LHCN-M2 (cell line): Measurements from ENCODE around the gene PEAK3. TPM values are rescaled to one million over a fixed set of nuclear protein-coding genes. Genes with fewer than 3 reads are reported as not detected.

Experiments
- DNase-seq: peaks from one replicate; pipeline ENCODE4 v3.0.0-alpha.2; 2012; ENCODE audit warnings: low read depth
- total RNA-seq: library from RNA; depleted of rRNA; stranded (reverse); fragments of >200 nt; gene quantifications from 2 replicates; pipeline ENCODE4 v1.2.3, GENCODE V29; 2014

The PEAK3 gene
- total RNA-seq, 1 experiment from 2014 or later, result 0.63 TPM

- DNase-seq, result no peak
Observed at GRCh38 chr19:2239173-2239572, 42.8 kb downstream of the PEAK3 start.

GRCh38 chr19:2237869-2238153 lies 44.2 kb downstream of the PEAK3 start:
- no peak for DNase-seq

DNA sequence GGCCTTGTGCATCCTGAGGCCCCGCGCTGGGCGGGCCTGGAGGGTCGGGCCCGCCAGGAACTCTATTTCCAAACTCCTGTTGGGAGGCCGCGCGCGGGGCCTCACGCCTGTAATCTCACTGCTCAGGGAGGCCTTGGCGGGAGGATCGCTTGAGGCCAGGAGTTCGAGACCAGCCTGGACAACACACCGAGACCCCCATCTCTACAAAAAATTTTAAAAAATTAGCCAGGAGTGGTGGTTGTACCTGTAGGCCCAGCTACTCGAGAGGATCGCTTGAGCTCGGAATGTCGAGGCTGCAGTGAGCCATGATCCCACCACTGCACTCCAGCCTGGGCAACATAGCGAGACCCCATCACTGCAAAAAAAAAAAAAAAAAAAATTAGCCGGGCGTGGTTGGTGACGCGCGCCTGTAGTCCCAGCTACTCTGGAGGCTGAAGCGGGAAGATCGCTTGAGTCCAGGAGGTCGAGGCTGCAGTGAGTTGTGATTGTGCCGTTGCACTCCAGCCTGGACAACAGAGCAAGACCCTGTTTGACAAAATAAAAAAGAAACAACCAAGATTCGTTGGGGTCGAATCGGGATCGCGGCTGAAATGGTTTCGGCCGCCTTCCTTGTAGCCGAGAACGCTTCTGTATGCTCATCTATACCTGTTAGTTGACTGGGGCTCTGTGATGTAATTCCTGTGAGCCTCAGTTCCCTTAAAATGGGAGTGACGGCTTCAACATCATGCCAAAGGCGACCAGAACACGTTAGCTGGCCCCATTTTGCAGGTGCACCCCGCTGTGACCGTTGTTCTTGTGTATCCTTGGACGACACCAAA lies 44.7 kb downstream of the PEAK3 start:
- DNase-seq, result no peak

DNA sequence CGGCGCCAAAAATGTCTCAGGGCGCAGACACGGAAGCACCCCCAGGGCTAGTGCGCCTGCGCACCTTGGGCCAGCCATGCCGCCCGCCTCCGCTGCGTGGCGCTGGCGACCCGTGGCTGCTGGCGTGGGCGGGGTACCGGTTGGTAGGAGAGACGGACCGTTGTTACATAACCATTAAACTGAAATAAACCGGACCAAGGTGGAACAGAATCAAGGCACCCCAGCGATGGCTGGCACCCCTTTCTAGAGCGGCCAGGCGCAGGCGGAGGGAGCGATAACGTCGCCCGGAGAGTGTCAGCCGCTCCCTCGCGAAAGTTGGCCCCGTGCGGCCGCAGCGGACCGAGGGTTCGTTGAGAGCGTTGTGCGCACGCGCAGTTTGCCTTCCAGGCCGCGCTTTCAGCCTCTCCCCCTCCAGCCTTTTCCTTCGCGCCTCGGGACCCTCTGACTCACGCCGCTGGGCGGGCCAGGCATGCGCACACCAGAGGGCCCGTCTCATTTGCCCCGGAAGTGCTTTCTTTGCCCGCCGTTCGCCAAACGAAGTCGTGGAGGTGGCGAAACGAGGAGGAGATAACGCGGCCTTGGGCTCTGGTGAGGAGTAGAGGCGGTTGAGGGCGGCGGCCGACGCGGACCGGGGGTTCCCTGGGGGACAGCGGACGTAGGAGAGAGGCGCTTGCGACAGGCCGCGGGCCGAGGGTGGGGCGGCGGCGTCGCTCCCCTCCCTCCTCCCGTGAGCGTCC lies 45.5 kb downstream of the PEAK3 start, which contains the start of the genes PLEKHJ1 and SF3A2:
PLEKHJ1 (minus strand) TSS at position 16 of the 737 bp plus-strand sequence. CDS start 81 bp downstream, outside the sequence.
SF3A2 (plus strand) TSS at position 511 of the 737 bp plus-strand sequence. CDS start 6,595 bp downstream, outside the sequence.
- peak; percentile 96 for DNase-seq

DNA sequence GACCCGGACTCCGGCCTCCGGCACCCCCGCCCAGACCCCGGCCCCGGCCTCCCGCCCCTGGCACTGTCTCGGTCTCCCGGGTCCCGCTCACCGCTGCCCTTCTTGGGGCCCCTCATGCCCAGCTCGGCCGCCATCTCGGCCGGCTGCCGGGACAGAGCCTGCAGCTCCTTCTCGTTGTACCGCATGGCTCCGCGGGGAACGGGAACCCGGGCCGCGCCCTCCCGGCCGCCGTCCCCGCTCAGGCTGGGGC lies 46.0 kb downstream of the PEAK3 start:
- no peak for DNase-seq

- no peak for DNase-seq
Observed at GRCh38 chr19:2235381-2236063, 46.5 kb downstream of the PEAK3 start.

DNA sequence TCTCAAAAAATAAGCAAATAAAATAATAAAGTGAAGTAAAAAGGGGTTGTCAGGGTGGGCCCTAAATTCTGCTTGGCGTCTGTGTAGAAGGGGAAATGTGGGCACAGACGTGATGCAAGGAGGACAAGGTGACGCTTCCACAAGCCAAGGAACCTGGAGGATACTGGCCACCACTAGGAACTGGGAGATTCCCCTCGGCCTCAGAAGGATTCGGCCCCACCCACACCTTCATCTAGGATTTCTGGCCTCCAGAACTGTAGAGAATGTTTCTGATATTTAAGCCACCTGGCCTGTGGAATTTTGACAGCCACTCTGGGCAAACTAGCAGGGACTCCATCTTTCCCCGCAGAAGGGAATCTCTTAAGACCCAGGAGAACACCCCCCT lies 47.0 kb downstream of the PEAK3 start:
- DNase-seq, result no peak

DNA sequence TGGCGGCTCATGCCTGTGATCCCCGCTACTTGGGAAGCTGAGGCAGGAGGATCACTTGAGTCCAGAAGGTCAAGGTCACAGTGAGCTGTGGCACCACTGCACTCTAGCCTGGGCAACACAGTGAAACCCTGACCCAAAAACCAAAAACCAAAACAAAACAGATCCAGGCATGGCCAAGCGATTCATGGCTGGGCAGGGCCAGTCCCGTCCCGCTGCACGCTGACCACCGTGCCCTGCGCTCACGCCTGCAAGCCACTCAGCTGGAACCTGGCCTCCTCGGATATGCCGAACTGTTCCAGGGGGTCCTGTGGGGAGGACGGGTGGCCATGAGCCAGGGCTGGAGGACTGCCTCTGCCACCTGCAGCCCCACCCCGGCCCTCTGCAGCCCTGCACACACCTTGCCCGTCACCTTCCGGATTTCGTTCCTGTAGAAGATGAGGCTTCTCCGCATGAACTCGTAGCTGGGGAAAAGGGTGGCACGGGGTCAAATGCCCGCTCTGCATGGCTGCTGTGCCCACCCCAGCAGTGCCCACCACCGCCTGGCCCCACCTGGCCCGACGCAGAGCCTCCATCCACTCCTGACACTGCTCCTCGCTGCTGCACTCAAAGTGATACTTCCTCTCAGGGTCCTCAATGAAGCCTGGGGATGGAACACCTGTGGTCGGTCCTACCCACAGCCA lies 48.2 kb downstream of the PEAK3 start:
- DNase-seq, result no peak

- DNase-seq, result no peak
Observed at GRCh38 chr19:2232286-2233151, 49.5 kb downstream of the PEAK3 start.

- no peak for DNase-seq
Observed at GRCh38 chr19:2231621-2232221, 50.3 kb downstream of the PEAK3 start.

GRCh38 chr19:2230807-2231533 lies 51.0 kb downstream of the PEAK3 start:
- no peak for DNase-seq

GRCh38 chr19:2230033-2230531 lies 51.9 kb downstream of the PEAK3 start:
- DNase-seq, result no peak

GRCh38 chr19:2229103-2230032 lies 52.6 kb downstream of the PEAK3 start:
- no peak for DNase-seq

DNA sequence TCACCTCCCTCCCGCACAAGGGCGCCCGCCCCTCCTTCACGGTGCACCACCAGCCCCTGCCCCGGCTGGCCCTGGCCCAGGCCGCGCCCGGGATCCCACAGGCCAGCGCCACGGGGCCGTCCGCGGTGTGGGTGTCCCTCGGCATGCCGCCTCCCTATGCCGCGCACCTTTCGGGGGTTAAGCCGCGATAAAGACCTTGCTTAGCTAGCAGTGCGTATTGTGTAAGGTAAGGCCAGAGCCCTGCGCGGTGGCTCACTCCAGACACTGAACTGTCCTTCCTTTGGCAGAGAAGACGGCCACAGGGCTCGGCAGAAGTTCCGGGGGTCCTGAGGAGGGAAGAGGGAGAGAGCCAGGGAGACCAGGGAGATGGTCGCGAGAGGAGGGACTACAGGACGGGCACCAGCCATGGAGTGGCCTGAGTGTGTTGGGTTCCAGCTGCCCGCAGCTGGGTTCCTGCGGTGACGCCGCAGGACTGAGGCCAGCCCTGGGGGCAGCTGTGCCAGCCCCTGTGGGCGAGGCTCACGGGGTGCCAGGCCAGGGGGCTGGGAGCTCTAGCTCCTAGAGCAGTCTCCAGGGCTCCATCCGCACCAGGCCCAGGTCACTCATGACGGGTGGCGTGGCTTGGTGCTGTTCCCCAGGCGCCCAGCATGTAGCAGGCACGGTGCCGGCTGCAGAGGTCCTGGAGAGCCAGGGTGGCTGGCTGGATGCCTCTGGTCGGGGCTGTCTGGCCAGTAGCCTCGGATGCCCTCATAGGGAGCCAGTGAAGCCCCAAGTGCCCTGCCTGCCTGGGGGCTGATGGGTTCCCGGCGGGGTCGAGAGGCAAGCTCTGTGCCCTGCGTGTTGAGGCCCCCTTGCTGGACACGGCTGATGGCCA lies 53.6 kb downstream of the PEAK3 start:
- no peak for DNase-seq

GRCh38 chr19:2227415-2228156 lies 54.4 kb downstream of the PEAK3 start:
- no peak for DNase-seq

GRCh38 chr19:2226840-2227360 lies 55.1 kb downstream of the PEAK3 start:
- DNase-seq, result no peak
